GM21717 (cell line): ENCODE results near the gene STARD5.
A peak's percentile ranks its signal among the peaks of the same experiment; 100 is the strongest.

Source experiments
- ATAC-seq: cut with Tn5 transposase; IDR thresholded peaks from one replicate; pipeline ENCODE4 v1.9.1; 2021; ENCODE audit warnings: mild to moderate bottlenecking, moderate library complexity; ENCODE audit not compliant: unreplicated experiment

Gene STARD5

DNA sequence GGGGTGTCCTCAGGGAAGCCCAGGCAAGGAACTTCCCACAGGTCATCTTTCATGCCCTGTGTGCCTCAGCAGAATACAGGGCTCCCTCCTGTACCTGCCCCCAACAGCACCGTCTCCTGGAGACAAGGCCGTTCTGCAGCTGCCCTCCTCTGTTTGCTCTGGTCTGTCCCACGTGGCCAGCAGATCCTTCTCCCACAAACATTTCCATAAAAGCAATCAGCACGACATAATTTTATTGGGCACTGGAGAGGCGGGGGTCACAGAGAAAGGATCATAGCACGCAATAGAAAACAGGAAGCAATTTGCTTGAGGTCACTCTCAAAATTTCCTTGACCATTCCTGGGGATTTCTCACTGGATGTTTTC lies 29.4 kb downstream of the STARD5 start:
- no peak for ATAC-seq

- peak; percentile 63 for ATAC-seq
Measured at GRCh38 chr15:81293728-81294515, 30.0 kb downstream of the STARD5 start.

DNA sequence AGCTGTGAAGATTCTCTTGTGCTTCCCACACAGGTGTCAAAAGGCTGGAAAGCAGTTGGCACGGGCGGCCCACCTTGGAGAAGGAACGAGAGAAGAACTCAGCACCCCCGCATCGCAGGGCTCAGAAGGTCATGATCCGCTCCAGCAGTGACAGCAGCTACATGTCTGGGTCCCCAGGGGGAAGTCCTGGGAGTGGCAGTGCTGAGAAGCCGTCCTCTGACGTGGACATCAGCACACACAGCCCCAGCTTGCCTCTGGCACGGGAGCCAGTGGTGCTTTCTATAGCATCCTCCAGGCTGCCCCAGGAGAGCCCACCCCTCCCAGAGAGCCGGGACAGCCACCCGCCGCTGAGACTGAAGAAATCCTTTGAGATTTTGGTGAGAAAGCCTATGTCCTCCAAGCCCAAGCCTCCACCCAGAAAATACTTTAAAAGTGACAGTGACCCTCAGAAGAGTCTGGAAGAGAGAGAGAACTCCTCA lies 31.4 kb downstream of the STARD5 start:
- peak; percentile 39 for ATAC-seq

DNA sequence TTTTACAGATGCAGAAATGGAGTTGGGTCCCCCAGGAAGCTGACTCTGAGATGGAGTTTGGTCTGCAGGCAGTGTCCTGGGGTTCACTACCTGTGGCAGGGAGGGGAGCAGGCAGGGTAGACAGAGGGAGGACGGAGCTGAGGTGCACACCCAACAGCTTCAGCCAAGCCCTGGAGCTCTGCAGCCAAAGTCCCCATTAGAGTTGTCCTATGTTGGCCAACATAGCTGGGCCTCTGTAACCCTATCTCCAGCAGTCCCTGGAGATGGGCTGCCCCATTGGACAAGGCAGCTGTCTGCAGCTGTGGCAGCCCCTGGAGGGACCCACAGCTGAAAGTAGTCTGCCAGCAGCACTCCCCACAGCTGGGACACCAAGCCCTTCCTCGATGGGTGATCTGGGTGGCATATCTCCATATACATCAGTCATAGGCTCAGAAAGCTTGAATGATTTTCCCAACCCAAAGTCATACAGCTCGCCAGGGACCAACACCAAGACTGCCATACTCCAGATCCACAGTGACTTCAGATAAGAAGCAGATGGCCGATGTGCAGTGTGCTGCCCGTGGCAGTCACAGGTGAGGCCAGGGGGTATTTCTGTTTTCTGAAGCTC lies 31.9 kb downstream of the STARD5 start:
- no peak for ATAC-seq

- no peak for ATAC-seq
Measured at GRCh38 chr15:81289910-81290309, 34.0 kb downstream of the STARD5 start.

GRCh38 chr15:81288616-81289015 lies 35.3 kb downstream of the STARD5 start:
- no peak for ATAC-seq

GRCh38 chr15:81288040-81288439 lies 35.9 kb downstream of the STARD5 start:
- ATAC-seq, result no peak

DNA sequence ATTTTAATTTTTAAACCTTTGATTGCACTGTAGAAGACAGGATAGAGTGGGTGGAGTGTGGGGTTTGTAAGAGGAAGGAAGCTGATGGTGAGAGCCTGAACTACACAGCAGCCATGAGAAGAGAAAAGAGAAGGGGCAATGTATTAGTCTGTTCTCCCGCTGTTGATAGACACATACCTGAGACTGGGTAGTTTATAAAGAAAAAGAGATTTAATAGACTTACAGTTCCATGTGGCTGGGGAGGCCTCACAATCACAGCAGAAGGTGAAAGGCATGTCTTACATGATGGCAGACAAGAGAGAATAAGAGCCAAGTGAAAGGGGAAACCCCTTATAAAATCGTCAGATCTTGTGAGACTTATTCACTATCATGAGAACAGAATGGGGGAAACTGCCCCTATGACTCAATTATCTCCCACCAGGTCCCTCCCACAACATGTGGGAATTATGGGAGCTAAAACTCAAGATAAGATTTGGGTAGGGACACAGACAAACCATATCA lies 37.3 kb downstream of the STARD5 start:
- ATAC-seq, result no peak

- ATAC-seq, result no peak
Measured at GRCh38 chr15:81285461-81285860, 38.5 kb downstream of the STARD5 start.

DNA sequence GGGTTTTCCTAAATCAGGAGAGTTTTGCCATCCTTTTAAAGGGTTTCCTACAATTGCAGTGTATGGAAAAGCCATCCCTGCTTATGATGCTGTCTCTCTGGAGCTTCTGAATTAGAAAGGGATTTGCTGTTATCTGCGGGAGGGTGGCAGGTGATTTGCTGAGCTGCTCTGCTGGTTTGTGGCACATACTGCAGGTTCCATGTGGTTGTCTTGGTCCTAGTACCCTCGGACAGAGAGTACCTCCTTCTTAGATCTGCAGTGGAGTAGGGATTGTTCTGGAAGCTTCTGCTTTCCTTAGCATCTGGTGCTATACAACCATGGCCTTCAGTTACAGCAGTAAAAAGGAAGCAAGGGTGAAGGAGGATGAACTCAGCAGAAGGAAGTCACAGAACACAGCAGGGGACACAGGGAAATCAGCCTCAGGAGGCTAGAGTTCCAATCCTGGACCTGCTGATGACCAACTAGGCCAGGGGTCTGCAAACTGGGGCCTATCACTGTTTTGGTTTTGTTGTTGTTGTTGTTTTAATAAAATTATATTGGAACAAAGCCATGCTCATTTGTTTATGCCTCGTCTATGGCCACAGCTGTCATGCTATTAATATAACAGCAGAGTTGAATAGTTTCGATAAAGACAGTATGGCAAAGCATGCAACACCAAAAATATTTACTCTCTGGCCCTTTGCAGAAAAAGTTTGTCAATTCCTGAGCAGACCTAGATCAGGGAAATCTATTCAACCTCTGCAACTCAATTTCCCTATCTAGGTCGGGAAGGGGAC lies 39.5 kb downstream of the STARD5 start:
- peak; percentile 51 for ATAC-seq

DNA sequence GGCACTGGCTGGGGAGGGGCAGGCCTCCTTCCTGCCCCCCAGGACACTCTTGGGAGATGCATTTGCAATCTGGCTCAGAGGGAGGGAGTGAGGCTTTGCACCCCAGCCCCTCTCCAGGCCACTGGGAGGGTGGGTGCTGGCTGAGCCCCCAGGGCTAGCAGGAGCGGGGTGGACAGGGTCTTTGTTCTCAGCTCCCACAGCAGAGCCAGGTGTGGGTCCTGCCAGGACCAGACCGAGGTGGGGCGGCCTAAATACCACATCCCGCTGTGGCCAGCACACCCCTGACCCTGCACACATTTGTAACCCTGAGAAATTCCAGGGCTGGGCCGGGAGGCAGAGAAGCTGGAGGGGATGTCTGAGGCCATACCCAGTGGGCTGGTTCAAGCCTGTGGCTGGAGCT lies 41.0 kb downstream of the STARD5 start:
- no peak for ATAC-seq

- ATAC-seq, result no peak
Measured at GRCh38 chr15:81282606-81282895, 41.4 kb downstream of the STARD5 start.

DNA sequence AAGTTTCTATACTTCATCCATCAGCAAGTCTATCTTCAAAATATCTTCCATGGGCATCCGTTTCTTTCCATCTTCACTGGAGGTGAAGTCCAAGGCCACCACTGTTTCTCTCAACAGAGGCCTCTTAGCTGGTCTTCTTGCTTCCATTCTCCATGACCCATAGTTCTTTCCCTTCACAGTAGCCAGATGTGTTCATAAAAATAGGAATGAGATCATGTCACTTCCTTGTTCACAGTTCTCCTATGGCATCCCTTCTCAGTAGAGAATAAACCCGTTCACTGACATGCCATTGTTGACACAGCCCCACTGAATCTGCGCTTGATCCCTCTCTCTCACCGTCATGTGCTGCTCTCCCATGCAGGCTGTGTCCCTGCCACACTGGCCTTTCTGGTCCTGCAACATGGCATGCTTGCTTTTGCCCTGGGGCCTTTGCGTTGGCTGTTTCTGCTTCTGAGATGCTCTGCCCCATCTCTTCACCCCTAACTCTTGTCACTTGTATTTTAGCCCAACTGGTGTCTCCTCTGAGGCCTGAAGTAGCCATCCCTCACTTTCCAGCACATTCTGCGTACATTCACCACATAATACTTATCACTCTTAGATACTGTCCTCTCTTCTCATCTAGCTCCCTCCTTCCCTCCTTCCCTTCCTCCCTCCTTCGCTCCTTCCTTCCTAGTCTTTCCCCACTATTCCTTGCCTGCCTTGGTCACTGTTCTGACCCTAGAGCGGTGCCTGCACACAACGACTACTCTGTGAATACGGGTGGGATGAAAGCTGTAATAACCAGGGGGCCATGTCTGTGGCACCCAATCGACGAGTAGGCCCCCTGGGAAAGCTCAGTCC lies 42.0 kb downstream of the STARD5 start:
- no peak for ATAC-seq

DNA sequence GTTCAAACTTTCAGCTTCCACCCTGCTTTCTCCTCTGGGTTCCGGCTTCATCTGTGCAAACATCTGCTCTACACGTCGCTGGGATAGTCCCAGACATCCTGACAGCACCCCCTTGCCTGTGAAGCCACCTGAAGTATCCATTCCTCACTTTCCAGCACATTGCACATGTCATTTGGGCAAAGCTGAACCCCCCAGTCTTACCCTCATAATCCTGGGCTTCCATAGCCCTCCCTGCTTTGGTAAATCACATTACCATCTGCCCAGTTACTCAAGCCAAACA lies 42.5 kb downstream of the STARD5 start:
- no peak for ATAC-seq

- ATAC-seq, result no peak
Measured at GRCh38 chr15:81280696-81281455, 43.1 kb downstream of the STARD5 start.

- no peak for ATAC-seq
Measured at GRCh38 chr15:81279621-81280485, 44.1 kb downstream of the STARD5 start.

DNA sequence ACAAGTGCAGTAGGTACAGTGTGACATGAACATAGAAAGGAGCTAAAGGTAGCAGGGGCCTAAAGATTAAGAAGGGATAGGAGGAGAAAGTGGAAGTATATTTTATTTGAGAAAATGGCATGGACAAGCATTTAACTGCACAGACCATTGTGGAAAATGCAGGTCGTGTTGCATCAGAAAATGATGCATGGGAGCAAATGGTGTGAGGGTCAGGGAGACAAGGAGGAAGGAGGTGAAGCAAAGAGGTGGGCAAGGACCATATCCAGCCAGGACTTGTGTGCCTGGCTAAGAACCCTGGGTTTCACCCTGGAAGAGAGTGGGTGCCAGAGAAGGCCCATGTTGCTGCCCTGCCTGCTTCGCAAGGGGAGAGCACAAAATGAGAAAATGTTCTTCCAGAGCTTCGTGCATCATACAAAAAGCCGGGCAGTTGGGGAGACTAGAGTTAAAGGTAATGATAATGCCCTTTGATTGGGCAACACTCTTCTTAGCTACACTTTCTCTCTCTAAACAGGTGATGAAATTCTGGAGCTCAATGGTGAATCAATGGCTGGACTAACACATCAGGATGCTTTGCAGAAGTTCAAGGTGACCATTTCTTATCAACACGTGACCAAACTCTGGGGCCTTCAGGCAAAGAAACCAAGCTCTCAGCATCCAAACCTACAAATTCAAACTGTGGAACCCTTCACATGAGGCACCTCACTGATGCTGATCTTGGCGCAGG lies 45.5 kb downstream of the STARD5 start:
- ATAC-seq, result no peak

GRCh38 chr15:81277851-81278250 lies 46.1 kb downstream of the STARD5 start:
- ATAC-seq, result no peak

- ATAC-seq, result no peak
Measured at GRCh38 chr15:81276967-81277366, 47.0 kb downstream of the STARD5 start.
